GM12878 (cell line): Measurements from ENCODE around the gene MAN2A2. TPM values are rescaled to one million over a fixed set of nuclear protein-coding genes. Genes with fewer than 3 reads are reported as not detected.

Experiments
- ATAC-seq: fragments of 200-7000 bp; cut with Tn5 transposase; 3 replicates; pipeline ENCODE4 v1.9.1; 2020; ENCODE audit warnings: mild to moderate bottlenecking, moderate library complexity
- BruUV-seq: library from RNA; stranded (reverse); fragments of 400-500 nt; replicated peaks from 2 replicates; lab custom pipeline; 2021; lab: Mats Ljungman, UMichigan
- CTCF ChIA-PET: fragments of 300-600 bp; sonication (Branson Sonifier 250); formaldehyde crosslinking; extraction: SDS; loops from one replicate; lab custom pipeline; 2021; ENCODE audit warnings: inconsistent platforms; lab: Yijun Ruan, JAX
- POLR2A ChIA-PET: fragments of 350-600 bp; formaldehyde crosslinking; extraction: SDS; loops from one replicate; lab custom pipeline; 2021; ENCODE audit warnings: inconsistent platforms; lab: Charles Lee
- RAD21 ChIA-PET: fragments of 300-600 bp; sonication (Branson Sonifier 250); formaldehyde crosslinking; loops from one replicate; lab custom pipeline; 2023; ENCODE audit warnings: antibody characterized with exemption; ENCODE audit not compliant: unreplicated experiment; lab: Charles Lee
- SMC1A ChIA-PET: fragments of 300-600 bp; sonication (Branson Sonifier 250); formaldehyde crosslinking; loops from one replicate; lab custom pipeline; 2023; ENCODE audit not compliant: unreplicated experiment, uncharacterized antibody; lab: Charles Lee
- DNase-seq: peaks from one replicate; pipeline ENCODE4 v3.0.0-alpha.2; 2011; ENCODE audit warnings: low read depth, low spot score
- FAIRE-seq: peaks from 3 replicates; lab custom pipeline; 2011; peaks lifted over from hg19 to GRCh38; lab: Jason Lieb, UNC
- H2AFZ ChIP-seq: 2 replicates; pipeline ENCODE4 v1.6.0; 2011; ENCODE audit warnings: low read depth, low read length, control low read depth; ENCODE audit not compliant: control insufficient read depth
- H3K27ac ChIP-seq: 2 replicates; pipeline ENCODE4 v1.5.1; 2011; ENCODE audit warnings: control low read depth; ENCODE audit not compliant: control insufficient read depth, insufficient read depth
- H3K27me3 ChIP-seq, 2 experiments: replicated peaks in 1 of 2; 2 replicates each; pipeline versions ENCODE4 v1.6.0 to v1.6.1; 2011; ENCODE audit warnings: low read length in 1 of 2; ENCODE audit not compliant: control insufficient read depth in 2 of 2, insufficient read depth in 2 of 2
- H3K36me3 ChIP-seq, 2 experiments: 2 replicates each; pipeline ENCODE4 v1.5.1; 2011; ENCODE audit warnings: low read length in 1 of 2; ENCODE audit not compliant: control insufficient read depth in 2 of 2, insufficient read depth in 2 of 2
- H3K4me1 ChIP-seq: 2 replicates; pipeline ENCODE4 v1.6.1; 2011; ENCODE audit warnings: mild to moderate bottlenecking, low read length, moderate library complexity, mixed read lengths; ENCODE audit not compliant: control insufficient read depth, insufficient read depth
- H3K4me2 ChIP-seq: 2 replicates; pipeline ENCODE4 v1.6.0; 2011; ENCODE audit warnings: control low read depth; ENCODE audit not compliant: control insufficient read depth, insufficient read depth
- H3K4me3 ChIP-seq: fragments of 200-600 bp; sonication (generic); 2 replicates; pipeline ENCODE4 v1.5.1; 2016
- H3K79me2 ChIP-seq: 2 replicates; pipeline ENCODE4 v1.6.0; 2011; ENCODE audit warnings: low read length; ENCODE audit not compliant: control insufficient read depth, insufficient read depth
- H3K9ac ChIP-seq: 2 replicates; pipeline ENCODE4 v1.8.0; 2011; ENCODE audit warnings: low read length, control low read depth, mixed read lengths; ENCODE audit not compliant: control insufficient read depth, insufficient read depth
- H3K9me3 ChIP-seq: replicated peaks from 3 replicates; pipeline ENCODE4 v1.5.1; 2011; ENCODE audit warnings: mild to moderate bottlenecking, low read length; ENCODE audit not compliant: control insufficient read depth, insufficient read depth
- H4K20me1 ChIP-seq: 2 replicates; pipeline ENCODE4 v1.6.0; 2011; ENCODE audit not compliant: control insufficient read depth, insufficient read depth
- CTCF ChIP-seq, 3 experiments: IDR thresholded peaks in 2 of 3; conservative IDR thresholded peaks in 1 of 3; 2 replicates each; pipeline ENCODE4 v1.5.1; 2011; ENCODE audit warnings: low read depth in 3 of 3, low read length in 3 of 3, mild to moderate bottlenecking in 3 of 3, control low read depth in 2 of 3, moderate library complexity in 2 of 3, inconsistent platforms in 1 of 3, mixed read lengths in 1 of 3; ENCODE audit not compliant: control insufficient read depth in 2 of 3, insufficient read depth in 1 of 3; ENCODE audit errors: extremely low read depth in 1 of 3
- ESRRA ChIP-seq: IDR thresholded peaks from 2 replicates; pipeline ENCODE4 v1.6.1; 2012; ENCODE audit warnings: mild to moderate bottlenecking, low read length, improper control_type of control experiment
- IKZF1 ChIP-seq: fragments of 450-650 bp; conservative IDR thresholded peaks from 2 replicates; pipeline ENCODE4 v1.6.1; 2017; ENCODE audit warnings: antibody characterized with exemption, mild to moderate bottlenecking
- NFYA ChIP-seq: IDR thresholded peaks from 2 replicates; pipeline ENCODE4 v1.6.1; 2011; ENCODE audit warnings: low read depth, mild to moderate bottlenecking, low read length, improper control_type of control experiment, borderline replicate concordance
- NR2C1 ChIP-seq: fragments of 450-650 bp; IDR thresholded peaks from 2 replicates; pipeline ENCODE4 v1.6.1; 2017; ENCODE audit warnings: antibody characterized with exemption, mild to moderate bottlenecking, moderate library complexity
- RELA ChIP-seq: fragments of 450-650 bp; IDR thresholded peaks from 2 replicates; pipeline ENCODE4 v1.8.0; 2014; ENCODE audit warnings: borderline replicate concordance; ENCODE audit not compliant: partially characterized antibody
- STAT1 ChIP-seq: fragments of 450-650 bp; conservative IDR thresholded peaks from 2 replicates; pipeline ENCODE4 v1.6.1; 2014; ENCODE audit warnings: antibody characterized with exemption, mild to moderate bottlenecking
- WGBS: methylation state at CpG from one replicate; pipeline ENCODE4 v1.1.6; 2016; ENCODE audit warnings: low lambda C conversion rate; ENCODE audit not compliant: insufficient replicate concordance, insufficient coverage; ENCODE audit errors: missing lambda C conversion rate; 5-methylcytosine and 5-hydroxymethylcytosine counted together
- in situ Hi-C: fragments of 300-500 bp; cut with MboI; formaldehyde crosslinking; loops from 9 replicates; pipeline ENCODE4 v1.14.3; 2018; ENCODE audit warnings: mixed read lengths
- intact Hi-C: fragments of 100-400 bp; cut with micrococcal nuclease; formaldehyde crosslinking; loops from one replicate; pipeline ENCODE4 v1.14.2; 2022; ENCODE audit not compliant: unreplicated experiment
- polyA plus RNA-seq, 11 experiments: library from polyadenylated mRNA; depleted of rRNA in 4 of 11; unstranded in 6 of 11; stranded (reverse) in 5 of 11; fragments of >200 nt; fragmentation: Nextera tagmentation in 4 of 11; fragmentation: Illumina TruSeq in 1 of 11; extraction: Ambion mirVana in 4 of 11; extraction: Trizol in 1 of 11; gene quantifications; 1 replicate in 1 of 11; 2 replicates in 10 of 11; pipeline versions ENCODE4 v1.2.1 to v1.2.3, GENCODE V29; 2011 to 2016; ENCODE audit warnings: inconsistent platforms in 2 of 11, missing spikeins in 2 of 11, low read depth in 1 of 11
- total RNA-seq, 4 experiments: library from RNA; depleted of rRNA in 3 of 4; stranded (reverse); fragments of >200 nt in 3 of 4; fragmentation: Illumina TruSeq in 1 of 4; extraction: Trizol in 1 of 4; gene quantifications; 2 replicates each; pipeline versions ENCODE4 v1.2.1 to v1.2.3, GENCODE V29; 2013 to 2021
- TF ChIP-seq, protein P1 (sequence below): fragments of 450-650 bp; IDR thresholded peaks from 2 replicates; pipeline ENCODE4 v1.6.1; 2018; ENCODE audit warnings: borderline replicate concordance, mild to moderate bottlenecking; ENCODE audit not compliant: partially characterized antibody

Gene MAN2A2
- total and polyA plus RNA-seq, 10 of the 15 experiments (the other 5 are each of a cell fraction or from before 2014, with no cell fraction given): 4.2 to 79.4 (median 23.2) TPM

GRCh38 chr15:90875549-90875981, 27.5 kb upstream of the MAN2A2 start (continued):
- TF ChIP-seq, protein P1, sequence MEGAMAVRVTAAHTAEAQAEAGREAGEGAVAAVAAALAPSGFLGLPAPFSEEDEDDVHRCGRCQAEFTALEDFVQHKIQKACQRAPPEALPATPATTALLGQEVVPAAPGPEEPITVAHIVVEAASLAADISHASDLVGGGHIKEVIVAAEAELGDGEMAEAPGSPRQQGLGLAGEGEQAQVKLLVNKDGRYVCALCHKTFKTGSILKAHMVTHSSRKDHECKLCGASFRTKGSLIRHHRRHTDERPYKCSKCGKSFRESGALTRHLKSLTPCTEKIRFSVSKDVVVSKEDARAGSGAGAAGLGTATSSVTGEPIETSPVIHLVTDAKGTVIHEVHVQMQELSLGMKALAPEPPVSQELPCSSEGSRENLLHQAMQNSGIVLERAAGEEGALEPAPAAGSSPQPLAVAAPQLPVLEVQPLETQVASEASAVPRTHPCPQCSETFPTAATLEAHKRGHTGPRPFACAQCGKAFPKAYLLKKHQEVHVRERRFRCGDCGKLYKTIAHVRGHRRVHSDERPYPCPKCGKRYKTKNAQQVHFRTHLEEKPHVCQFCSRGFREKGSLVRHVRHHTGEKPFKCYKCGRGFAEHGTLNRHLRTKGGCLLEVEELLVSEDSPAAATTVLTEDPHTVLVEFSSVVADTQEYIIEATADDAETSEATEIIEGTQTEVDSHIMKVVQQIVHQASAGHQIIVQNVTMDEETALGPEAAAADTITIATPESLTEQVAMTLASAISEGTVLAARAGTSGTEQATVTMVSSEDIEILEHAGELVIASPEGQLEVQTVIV: no peak
- TF ChIP-seq CTCF (IDR thresholded peaks at IDR 0.05 in 2 of 3, conservative IDR thresholded peaks at IDR 0.05 in 1 of 3; ENCODE audit: control insufficient read depth in 2 of 3, extremely low read depth in 1 of 3, insufficient read depth in 1 of 3, low read depth in 3 of 3, low read length in 3 of 3) (no peak), NR2C1 (no peak)

DNA sequence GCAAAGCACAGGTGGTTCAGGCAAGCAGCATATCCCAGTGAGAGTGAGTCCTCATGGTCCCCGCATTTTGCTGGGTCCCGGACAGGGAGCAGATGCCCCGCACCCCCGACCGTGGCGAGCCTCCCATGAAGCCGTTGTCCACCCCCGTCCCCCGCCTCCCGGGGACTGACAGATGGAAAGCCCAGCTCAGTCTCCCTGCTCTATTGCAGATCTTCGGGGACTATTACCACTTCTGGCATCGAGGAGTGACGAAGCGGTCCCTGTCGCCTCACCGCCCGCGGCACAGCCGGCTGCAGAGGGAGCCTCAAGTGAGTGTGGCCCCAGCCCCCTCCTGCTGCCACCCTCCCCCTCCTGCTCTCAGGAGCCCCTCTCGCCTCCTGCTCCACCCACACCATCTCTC, 27.1 kb upstream of the MAN2A2 start:
- Histone ChIP-seq H3K9me3 (no peaks in the 10 kb centered on the region), H3K36me3 (peaks cover 17 to 32% of the 10 kb centered on the region in 2 experiments; a peak in 3 of 4 replicates), H3K79me2 (peaks cover 25% of the 10 kb centered on the region), H2AFZ (no peak overlapping the region), H3K4me2 (no peak overlapping the region), H3K4me3 (no peak overlapping the region), H3K4me1 (peaks cover 9% of the 10 kb centered on the region), H3K27ac (no peak overlapping the region), H3K27me3 (no peaks in the 10 kb centered on the region), H3K9ac (no peak overlapping the region), H4K20me1 (peaks cover 4% of the 10 kb centered on the region; the same call in 1 of the 2 replicates)
- ATAC-seq: no peak
- POLR2A ChIA-PET: no interaction called here
- WGBS: 94% methylated on average over 19 of the region's 20 CpGs
- RAD21 ChIA-PET: no interaction called here
- SMC1A ChIA-PET: no interaction called here
- CTCF ChIA-PET: interaction anchor here (1.3 kb wide), 1 partner anchor 9 kb away, joined by 4 read pairs; the partner anchor contains the start of gene FES
- in situ Hi-C loops: no loop called here
- DNase-seq: no peak
- no TSS peak for BruUV-seq
- TF ChIP-seq IKZF1: no peak
- no peak for TF ChIP-seq STAT1
- no peak for TF ChIP-seq NFYA
- TF ChIP-seq ESRRA: no peak
- no peak for TF ChIP-seq RELA
- no peak for TF ChIP-seq NR2C1
- no peak for FAIRE-seq
- intact Hi-C loops: no loop called here
